CMK (cell line): ENCODE results near the gene RAB31.

Experiments used
- DNase-seq: peaks from one replicate; pipeline ENCODE4 v3.0.0-alpha.2; 2010; ENCODE audit warnings: low read depth

The RAB31 gene

GRCh38 chr18:9866627-9867026, 158.5 kb downstream of the RAB31 start:
- no peak for DNase-seq

GRCh38 chr18:9867071-9867594, 159.0 kb downstream of the RAB31 start:
- DNase-seq, result no peak

GRCh38 chr18:9868857-9869714, 161.0 kb downstream of the RAB31 start:
- DNase-seq, result no peak

GRCh38 chr18:9869715-9870430, 161.8 kb downstream of the RAB31 start:
- DNase-seq, result no peak

GRCh38 chr18:9870431-9871008, 162.4 kb downstream of the RAB31 start:
- DNase-seq, result no peak

GRCh38 chr18:9871244-9871746, 163.2 kb downstream of the RAB31 start:
- DNase-seq, result no peak

- DNase-seq, result no peak
These were observed 164.7 kb downstream of the RAB31 start for GRCh38 chr18:9872823-9873222.

GRCh38 chr18:9874728-9875127, 166.6 kb downstream of the RAB31 start:
- no peak for DNase-seq

GRCh38 chr18:9876212-9876866, 168.2 kb downstream of the RAB31 start:
- no peak for DNase-seq

- DNase-seq, result peak; percentile 48
These were observed 169.0 kb downstream of the RAB31 start for GRCh38 chr18:9876867-9877654.

GRCh38 chr18:9877655-9878014, 169.5 kb downstream of the RAB31 start:
- no peak for DNase-seq

GRCh38 chr18:9878095-9878494, 170.0 kb downstream of the RAB31 start:
- no peak for DNase-seq

GRCh38 chr18:9878783-9879242, 170.7 kb downstream of the RAB31 start:
- no peak for DNase-seq

GRCh38 chr18:9884090-9884489, 176.0 kb downstream of the RAB31 start:
- DNase-seq, result no peak

GRCh38 chr18:9884532-9885140, 176.5 kb downstream of the RAB31 start:
- DNase-seq, result no peak

GRCh38 chr18:9885170-9886004, 177.3 kb downstream of the RAB31 start, which contains the start of gene TXNDC2:
TXNDC2 (plus strand) TSS chr18:9885973; CDS start chr18:9886681, 708 bp downstream.
- DNase-seq, result no peak

- no peak for DNase-seq
These were observed 177.9 kb downstream of the RAB31 start for GRCh38 chr18:9886005-9886348.

GRCh38 chr18:9887992-9888391, 179.9 kb downstream of the RAB31 start:
- DNase-seq, result no peak

GRCh38 chr18:9890196-9890595, 182.1 kb downstream of the RAB31 start:
- no peak for DNase-seq

- no peak for DNase-seq
These were observed 182.9 kb downstream of the RAB31 start for GRCh38 chr18:9890957-9891356.
